ENCODE results near the gene CA9.

GRCh38 chr9:35727676-35728040 is 53.9 kb downstream of the CA9 start:
- TF ChIP-seq POLR2AphosphoS5 (IDR thresholded peaks at IDR 0.05; ENCODE audit: low read depth) (no peak), REST (IDR thresholded peaks at IDR 0.05; ENCODE audit: insufficient replicate concordance, low read depth) (no peak), GABPA (IDR thresholded peaks at IDR 0.05; ENCODE audit: low read depth) (no peak), SPI1 (IDR thresholded peaks at IDR 0.05; ENCODE audit: borderline replicate concordance, low read depth) (no peak)
- TF ChIP-seq, protein P1, sequence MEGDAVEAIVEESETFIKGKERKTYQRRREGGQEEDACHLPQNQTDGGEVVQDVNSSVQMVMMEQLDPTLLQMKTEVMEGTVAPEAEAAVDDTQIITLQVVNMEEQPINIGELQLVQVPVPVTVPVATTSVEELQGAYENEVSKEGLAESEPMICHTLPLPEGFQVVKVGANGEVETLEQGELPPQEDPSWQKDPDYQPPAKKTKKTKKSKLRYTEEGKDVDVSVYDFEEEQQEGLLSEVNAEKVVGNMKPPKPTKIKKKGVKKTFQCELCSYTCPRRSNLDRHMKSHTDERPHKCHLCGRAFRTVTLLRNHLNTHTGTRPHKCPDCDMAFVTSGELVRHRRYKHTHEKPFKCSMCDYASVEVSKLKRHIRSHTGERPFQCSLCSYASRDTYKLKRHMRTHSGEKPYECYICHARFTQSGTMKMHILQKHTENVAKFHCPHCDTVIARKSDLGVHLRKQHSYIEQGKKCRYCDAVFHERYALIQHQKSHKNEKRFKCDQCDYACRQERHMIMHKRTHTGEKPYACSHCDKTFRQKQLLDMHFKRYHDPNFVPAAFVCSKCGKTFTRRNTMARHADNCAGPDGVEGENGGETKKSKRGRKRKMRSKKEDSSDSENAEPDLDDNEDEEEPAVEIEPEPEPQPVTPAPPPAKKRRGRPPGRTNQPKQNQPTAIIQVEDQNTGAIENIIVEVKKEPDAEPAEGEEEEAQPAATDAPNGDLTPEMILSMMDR (IDR thresholded peaks at IDR 0.05; ENCODE audit: insufficient read depth, low read length): no peak

Data from HL-60 (cell line).